GM23338 (cell line): Measurements from ENCODE around the gene DRC1. TPM values are rescaled to one million over a fixed set of nuclear protein-coding genes. Genes with fewer than 3 reads are reported as not detected.

Source experiments
- ATAC-seq: fragments of 200-7000 bp; cut with Tn5 transposase; 3 replicates; pipeline ENCODE4 v1.9.1; 2020
- DNase-seq: peaks from one replicate; pipeline ENCODE4 v3.0.0-alpha.2; 2015; ENCODE audit warnings: low spot score
- H2AFZ ChIP-seq: fragments of 200-600 bp; sonication (generic); 2 replicates; pipeline ENCODE4 v1.8.0; 2016; ENCODE audit warnings: antibody characterized with exemption, mild to moderate bottlenecking, moderate library complexity
- H3F3A ChIP-seq: fragments of 200-600 bp; sonication (generic); replicated peaks from 2 replicates; pipeline ENCODE4 v1.8.0; 2017; ENCODE audit warnings: antibody characterized with exemption, mixed run types, low read depth
- H3K27ac ChIP-seq: fragments of 200-600 bp; sonication (generic); 2 replicates; pipeline ENCODE4 v1.6.1; 2016; ENCODE audit warnings: low read depth
- H3K27me3 ChIP-seq: fragments of 200-600 bp; sonication (generic); 2 replicates; pipeline ENCODE4 v1.8.0; 2016; ENCODE audit warnings: mild to moderate bottlenecking, mixed run types, moderate library complexity; ENCODE audit not compliant: insufficient read depth
- H3K36me3 ChIP-seq: fragments of 200-600 bp; sonication (generic); 2 replicates; pipeline ENCODE4 v1.8.0; 2016; ENCODE audit warnings: mild to moderate bottlenecking; ENCODE audit not compliant: insufficient read depth
- H3K4me1 ChIP-seq: fragments of 200-600 bp; sonication (generic); 2 replicates; pipeline ENCODE4 v1.8.0; 2016; ENCODE audit warnings: mild to moderate bottlenecking, moderate library complexity; ENCODE audit not compliant: insufficient read depth
- H3K4me2 ChIP-seq: fragments of 200-600 bp; sonication (generic); 2 replicates; pipeline ENCODE4 v1.7.1; 2017; ENCODE audit warnings: mixed run types
- H3K4me3 ChIP-seq: fragments of 200-600 bp; sonication (generic); 2 replicates; pipeline ENCODE4 v1.6.1; 2016; ENCODE audit warnings: mixed run types
- H3K79me2 ChIP-seq: fragments of 200-600 bp; sonication (generic); replicated peaks from 2 replicates; pipeline ENCODE4 v1.8.0; 2017; ENCODE audit warnings: mild to moderate bottlenecking; ENCODE audit not compliant: insufficient read depth
- H3K9me2 ChIP-seq: fragments of 200-600 bp; sonication (generic); 2 replicates; pipeline ENCODE4 v1.8.0; 2017; ENCODE audit not compliant: insufficient read depth
- H4K20me1 ChIP-seq: fragments of 200-600 bp; sonication (generic); replicated peaks from 2 replicates; pipeline ENCODE4 v1.8.0; 2017; ENCODE audit warnings: mild to moderate bottlenecking; ENCODE audit not compliant: insufficient read depth
- H3K27ac Mint-ChIP-seq: 2 replicates; pipeline ENCODE4 v1.8.0; 2020; ENCODE audit warnings: inconsistent platforms, mild to moderate bottlenecking, moderate library complexity, mixed read lengths
- H3K27me3 Mint-ChIP-seq: 3 replicates; pipeline ENCODE4 v1.8.0; 2022; ENCODE audit warnings: low read depth, mild to moderate bottlenecking, moderate library complexity, mixed read lengths, inconsistent platforms; ENCODE audit not compliant: insufficient read depth, poor library complexity
- H3K36me3 Mint-ChIP-seq: 3 replicates; pipeline ENCODE4 v1.8.0; 2021; ENCODE audit warnings: low read depth, mild to moderate bottlenecking, inconsistent platforms, moderate library complexity, mixed read lengths
- H3K4me1 Mint-ChIP-seq: 3 replicates; pipeline ENCODE4 v1.8.0; 2020; ENCODE audit warnings: mild to moderate bottlenecking, inconsistent platforms, mixed read lengths
- H3K4me3 Mint-ChIP-seq: 3 replicates; pipeline ENCODE4 v1.8.0; 2021; ENCODE audit warnings: moderate library complexity, mild to moderate bottlenecking, inconsistent platforms, mixed read lengths
- H3K9me3 Mint-ChIP-seq: 3 replicates; pipeline ENCODE4 v1.8.0; 2020; ENCODE audit warnings: moderate library complexity, mild to moderate bottlenecking, inconsistent platforms, mixed read lengths
- JUNB ChIP-seq: IDR thresholded peaks from one replicate; pipeline ENCODE4 v1.6.1; 2016; ENCODE audit warnings: antibody characterized with exemption; ENCODE audit not compliant: unreplicated experiment
- NANOG ChIP-seq: IDR thresholded peaks from 2 replicates; pipeline ENCODE4 v1.6.1; 2016; ENCODE audit warnings: antibody characterized with exemption, borderline replicate concordance
- polyA plus RNA-seq: library from polyadenylated mRNA; unstranded; fragments of >200 nt; fragmentation: Nextera tagmentation; extraction: Ambion mirVana; gene quantifications from 2 replicates; pipeline ENCODE4 v1.2.1, GENCODE V29; 2016
- total RNA-seq: library from RNA; depleted of rRNA; stranded (reverse); fragments of >200 nt; shearing (Covaris generic); gene quantifications from 2 replicates; pipeline ENCODE4 v1.2.3, GENCODE V29; 2014
- TF ChIP-seq, protein P1 (sequence below): fragments of 250-450 bp; sonication (Bioruptor Pico); IDR thresholded peaks from 2 replicates; pipeline ENCODE4 v1.5.0; 2020; ENCODE audit warnings: mild to moderate bottlenecking, moderate library complexity
- TF ChIP-seq, protein P2 (sequence below): IDR thresholded peaks from one replicate; pipeline ENCODE4 v1.6.1; 2018; ENCODE audit warnings: antibody characterized with exemption; ENCODE audit not compliant: unreplicated experiment

The DRC1 gene
- total and polyA plus RNA-seq, 2 experiments from 2014 or later, result 0.45 TPM; not detected in 1

DNA sequence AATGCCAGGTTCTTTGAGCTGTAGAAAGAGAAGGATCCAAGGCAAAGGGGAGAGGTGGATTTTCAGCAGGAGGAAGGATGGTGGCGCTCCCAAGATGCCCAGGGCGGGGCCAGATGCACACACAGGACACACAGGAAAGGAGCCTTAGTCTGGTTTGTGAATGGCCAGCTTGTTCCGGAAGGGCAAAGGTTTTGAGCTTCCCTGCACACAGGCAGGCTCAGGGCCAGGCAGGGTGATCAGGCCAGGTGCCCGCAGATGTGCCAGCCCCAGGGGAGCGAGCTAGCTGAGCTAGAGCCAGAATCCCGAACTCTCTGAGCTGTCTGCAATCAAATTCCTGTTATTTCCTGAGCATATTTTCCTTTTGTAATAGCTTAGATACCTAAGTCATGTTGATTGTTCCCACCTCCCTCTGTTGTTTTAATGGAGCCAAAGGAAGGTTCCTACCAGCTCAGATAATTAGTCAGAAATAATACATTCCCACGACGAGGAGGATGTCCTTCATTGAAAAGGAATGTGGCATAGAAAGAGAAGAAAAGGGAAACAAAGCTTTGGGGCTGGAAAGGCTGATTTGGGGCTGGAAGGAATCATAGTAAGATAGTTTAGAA is 89.9 kb downstream of the DRC1 start:
- Histone ChIP-seq H3K27me3 (no peaks in the 10 kb centered on the region), H3K9me2 (no peaks in the 10 kb centered on the region), H2AFZ (no peak overlapping the region), H3K36me3 (no peaks in the 10 kb centered on the region), H3F3A (no peaks in the 10 kb centered on the region), H3K4me2 (no peak overlapping the region), H3K27ac (no peak overlapping the region), H3K4me1 (0 out of 2 replicates have a peak, but pooled peaks cover 3% of the 10 kb centered on the region), H3K79me2 (no peaks in the 10 kb centered on the region), H4K20me1 (no peaks in the 10 kb centered on the region), H3K4me3 (no peak overlapping the region)
- H3K9me3 Mint-ChIP-seq, result no peaks in the 10 kb centered on the region; the same call in 2 of the 3 replicates
- peaks cover 2% of the 10 kb centered on the region for H3K27me3 Mint-ChIP-seq
- no peak for ATAC-seq
- H3K4me3 Mint-ChIP-seq, result no peak overlapping the region
- no peak for DNase-seq
- peaks cover 15% of the 10 kb centered on the region for H3K4me1 Mint-ChIP-seq
- H3K27ac Mint-ChIP-seq, result no peak overlapping the region
- H3K36me3 Mint-ChIP-seq, result no peaks in the 10 kb centered on the region; the same call in 2 of the 3 replicates
- TF ChIP-seq, protein P1, sequence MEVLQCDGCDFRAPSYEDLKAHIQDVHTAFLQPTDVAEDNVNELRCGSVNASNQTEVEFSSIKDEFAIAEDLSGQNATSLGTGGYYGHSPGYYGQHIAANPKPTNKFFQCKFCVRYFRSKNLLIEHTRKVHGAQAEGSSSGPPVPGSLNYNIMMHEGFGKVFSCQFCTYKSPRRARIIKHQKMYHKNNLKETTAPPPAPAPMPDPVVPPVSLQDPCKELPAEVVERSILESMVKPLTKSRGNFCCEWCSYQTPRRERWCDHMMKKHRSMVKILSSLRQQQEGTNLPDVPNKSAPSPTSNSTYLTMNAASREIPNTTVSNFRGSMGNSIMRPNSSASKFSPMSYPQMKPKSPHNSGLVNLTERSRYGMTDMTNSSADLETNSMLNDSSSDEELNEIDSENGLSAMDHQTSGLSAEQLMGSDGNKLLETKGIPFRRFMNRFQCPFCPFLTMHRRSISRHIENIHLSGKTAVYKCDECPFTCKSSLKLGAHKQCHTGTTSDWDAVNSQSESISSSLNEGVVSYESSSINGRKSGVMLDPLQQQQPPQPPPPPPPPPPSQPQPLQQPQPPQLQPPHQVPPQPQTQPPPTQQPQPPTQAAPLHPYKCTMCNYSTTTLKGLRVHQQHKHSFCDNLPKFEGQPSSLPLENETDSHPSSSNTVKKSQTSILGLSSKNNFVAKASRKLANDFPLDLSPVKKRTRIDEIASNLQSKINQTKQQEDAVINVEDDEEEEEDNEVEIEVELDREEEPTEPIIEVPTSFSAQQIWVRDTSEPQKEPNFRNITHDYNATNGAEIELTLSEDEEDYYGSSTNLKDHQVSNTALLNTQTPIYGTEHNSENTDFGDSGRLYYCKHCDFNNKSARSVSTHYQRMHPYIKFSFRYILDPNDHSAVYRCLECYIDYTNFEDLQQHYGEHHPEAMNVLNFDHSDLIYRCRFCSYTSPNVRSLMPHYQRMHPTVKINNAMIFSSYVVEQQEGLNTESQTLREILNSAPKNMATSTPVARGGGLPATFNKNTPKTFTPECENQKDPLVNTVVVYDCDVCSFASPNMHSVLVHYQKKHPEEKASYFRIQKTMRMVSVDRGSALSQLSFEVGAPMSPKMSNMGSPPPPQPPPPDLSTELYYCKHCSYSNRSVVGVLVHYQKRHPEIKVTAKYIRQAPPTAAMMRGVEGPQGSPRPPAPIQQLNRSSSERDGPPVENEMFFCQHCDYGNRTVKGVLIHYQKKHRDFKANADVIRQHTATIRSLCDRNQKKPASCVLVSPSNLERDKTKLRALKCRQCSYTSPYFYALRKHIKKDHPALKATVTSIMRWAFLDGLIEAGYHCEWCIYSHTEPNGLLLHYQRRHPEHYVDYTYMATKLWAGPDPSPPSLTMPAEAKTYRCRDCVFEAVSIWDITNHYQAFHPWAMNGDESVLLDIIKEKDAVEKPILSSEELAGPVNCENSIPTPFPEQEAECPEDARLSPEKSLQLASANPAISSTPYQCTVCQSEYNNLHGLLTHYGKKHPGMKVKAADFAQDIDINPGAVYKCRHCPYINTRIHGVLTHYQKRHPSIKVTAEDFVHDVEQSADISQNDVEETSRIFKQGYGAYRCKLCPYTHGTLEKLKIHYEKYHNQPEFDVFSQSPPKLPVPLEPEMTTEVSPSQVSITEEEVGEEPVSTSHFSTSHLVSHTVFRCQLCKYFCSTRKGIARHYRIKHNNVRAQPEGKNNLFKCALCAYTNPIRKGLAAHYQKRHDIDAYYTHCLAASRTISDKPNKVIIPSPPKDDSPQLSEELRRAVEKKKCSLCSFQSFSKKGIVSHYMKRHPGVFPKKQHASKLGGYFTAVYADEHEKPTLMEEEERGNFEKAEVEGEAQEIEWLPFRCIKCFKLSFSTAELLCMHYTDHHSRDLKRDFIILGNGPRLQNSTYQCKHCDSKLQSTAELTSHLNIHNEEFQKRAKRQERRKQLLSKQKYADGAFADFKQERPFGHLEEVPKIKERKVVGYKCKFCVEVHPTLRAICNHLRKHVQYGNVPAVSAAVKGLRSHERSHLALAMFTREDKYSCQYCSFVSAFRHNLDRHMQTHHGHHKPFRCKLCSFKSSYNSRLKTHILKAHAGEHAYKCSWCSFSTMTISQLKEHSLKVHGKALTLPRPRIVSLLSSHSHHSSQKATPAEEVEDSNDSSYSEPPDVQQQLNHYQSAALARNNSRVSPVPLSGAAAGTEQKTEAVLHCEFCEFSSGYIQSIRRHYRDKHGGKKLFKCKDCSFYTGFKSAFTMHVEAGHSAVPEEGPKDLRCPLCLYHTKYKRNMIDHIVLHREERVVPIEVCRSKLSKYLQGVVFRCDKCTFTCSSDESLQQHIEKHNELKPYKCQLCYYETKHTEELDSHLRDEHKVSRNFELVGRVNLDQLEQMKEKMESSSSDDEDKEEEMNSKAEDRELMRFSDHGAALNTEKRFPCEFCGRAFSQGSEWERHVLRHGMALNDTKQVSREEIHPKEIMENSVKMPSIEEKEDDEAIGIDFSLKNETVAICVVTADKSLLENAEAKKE (CRISPR knock-in tag), result no peak
- TF ChIP-seq NANOG, result no peak
- TF ChIP-seq JUNB, result no peak
- TF ChIP-seq, protein P2, sequence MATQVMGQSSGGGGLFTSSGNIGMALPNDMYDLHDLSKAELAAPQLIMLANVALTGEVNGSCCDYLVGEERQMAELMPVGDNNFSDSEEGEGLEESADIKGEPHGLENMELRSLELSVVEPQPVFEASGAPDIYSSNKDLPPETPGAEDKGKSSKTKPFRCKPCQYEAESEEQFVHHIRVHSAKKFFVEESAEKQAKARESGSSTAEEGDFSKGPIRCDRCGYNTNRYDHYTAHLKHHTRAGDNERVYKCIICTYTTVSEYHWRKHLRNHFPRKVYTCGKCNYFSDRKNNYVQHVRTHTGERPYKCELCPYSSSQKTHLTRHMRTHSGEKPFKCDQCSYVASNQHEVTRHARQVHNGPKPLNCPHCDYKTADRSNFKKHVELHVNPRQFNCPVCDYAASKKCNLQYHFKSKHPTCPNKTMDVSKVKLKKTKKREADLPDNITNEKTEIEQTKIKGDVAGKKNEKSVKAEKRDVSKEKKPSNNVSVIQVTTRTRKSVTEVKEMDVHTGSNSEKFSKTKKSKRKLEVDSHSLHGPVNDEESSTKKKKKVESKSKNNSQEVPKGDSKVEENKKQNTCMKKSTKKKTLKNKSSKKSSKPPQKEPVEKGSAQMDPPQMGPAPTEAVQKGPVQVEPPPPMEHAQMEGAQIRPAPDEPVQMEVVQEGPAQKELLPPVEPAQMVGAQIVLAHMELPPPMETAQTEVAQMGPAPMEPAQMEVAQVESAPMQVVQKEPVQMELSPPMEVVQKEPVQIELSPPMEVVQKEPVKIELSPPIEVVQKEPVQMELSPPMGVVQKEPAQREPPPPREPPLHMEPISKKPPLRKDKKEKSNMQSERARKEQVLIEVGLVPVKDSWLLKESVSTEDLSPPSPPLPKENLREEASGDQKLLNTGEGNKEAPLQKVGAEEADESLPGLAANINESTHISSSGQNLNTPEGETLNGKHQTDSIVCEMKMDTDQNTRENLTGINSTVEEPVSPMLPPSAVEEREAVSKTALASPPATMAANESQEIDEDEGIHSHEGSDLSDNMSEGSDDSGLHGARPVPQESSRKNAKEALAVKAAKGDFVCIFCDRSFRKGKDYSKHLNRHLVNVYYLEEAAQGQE, result no peak
